Forelimb muscle (tissue), 1 donor: Measurements from ENCODE around the gene ASB18. TPM values are rescaled to one million over a fixed set of nuclear protein-coding genes. Genes with fewer than 3 reads are reported as not detected.
"Not testable (repeated sequence)": the region's sequence is repeated elsewhere in the genome, so short reads cannot be mapped to it uniquely, and the experiment has no call there.

Experiments used
- DNase-seq: peaks from one replicate; pipeline ENCODE4 v3.0.0-alpha.2; 2013; ENCODE audit warnings: low read depth
- polyA plus RNA-seq: library from polyadenylated mRNA; unstranded; fragments of 120-200 nt; gene quantifications from one replicate; pipeline ENCODE4 v1.2.1, GENCODE V29; 2013; ENCODE audit not compliant: insufficient read length

The ASB18 gene
- 8.3 TPM for polyA plus RNA-seq

- DNase-seq = no peak
Observed at GRCh38 chr2:236264256-236264655, at the start of gene ASB18. ASB18 (minus strand) TSS chr2:236264406; CDS start chr2:236264345, 61 bp downstream.

- DNase-seq = no peak
Observed at GRCh38 chr2:236311286-236311685, 47.1 kb upstream of the ASB18 start.

GRCh38 chr2:236309669-236310029, 45.4 kb upstream of the ASB18 start:
- DNase-seq = no peak

GRCh38 chr2:236308855-236309668, 44.9 kb upstream of the ASB18 start:
- no peak for DNase-seq

GRCh38 chr2:236307641-236308040, 43.4 kb upstream of the ASB18 start:
- no peak for DNase-seq

- DNase-seq = no peak
Observed at GRCh38 chr2:236306825-236307540, 42.8 kb upstream of the ASB18 start.

- no peak for DNase-seq
Observed at GRCh38 chr2:236305964-236306605, 41.9 kb upstream of the ASB18 start.

- no peak for DNase-seq
Observed at GRCh38 chr2:236305531-236305930, 41.3 kb upstream of the ASB18 start.

- DNase-seq = no peak
Observed at GRCh38 chr2:236303935-236304334, 39.7 kb upstream of the ASB18 start.

GRCh38 chr2:236302555-236302954, 38.3 kb upstream of the ASB18 start:
- no peak for DNase-seq

GRCh38 chr2:236298924-236299475, 34.8 kb upstream of the ASB18 start:
- DNase-seq = no peak

GRCh38 chr2:236295481-236295880, 31.3 kb upstream of the ASB18 start:
- DNase-seq = no peak

GRCh38 chr2:236294647-236295046, 30.4 kb upstream of the ASB18 start:
- DNase-seq = no peak

- DNase-seq = no peak
Observed at GRCh38 chr2:236293241-236293810, 29.1 kb upstream of the ASB18 start.

- no peak for DNase-seq
Observed at GRCh38 chr2:236291911-236292310, 27.7 kb upstream of the ASB18 start.

- DNase-seq = no peak
Observed at GRCh38 chr2:236291476-236291875, 27.3 kb upstream of the ASB18 start.

GRCh38 chr2:236290742-236291425, 26.7 kb upstream of the ASB18 start:
- DNase-seq = no peak

GRCh38 chr2:236289766-236290462, 25.7 kb upstream of the ASB18 start:
- no peak for DNase-seq

GRCh38 chr2:236288373-236288772, 24.2 kb upstream of the ASB18 start:
- not testable (repeated sequence) for DNase-seq

GRCh38 chr2:236287656-236288055, 23.4 kb upstream of the ASB18 start:
- no peak for DNase-seq
